Activated gamma-delta T cell (primary cell): Measurements from ENCODE around the gene SMAP1.

Experiments used
- DNase-seq: peaks from one replicate; lab custom pipeline; 2025; lab: John Stamatoyannopoulos, UW

SMAP1 gene

DNA sequence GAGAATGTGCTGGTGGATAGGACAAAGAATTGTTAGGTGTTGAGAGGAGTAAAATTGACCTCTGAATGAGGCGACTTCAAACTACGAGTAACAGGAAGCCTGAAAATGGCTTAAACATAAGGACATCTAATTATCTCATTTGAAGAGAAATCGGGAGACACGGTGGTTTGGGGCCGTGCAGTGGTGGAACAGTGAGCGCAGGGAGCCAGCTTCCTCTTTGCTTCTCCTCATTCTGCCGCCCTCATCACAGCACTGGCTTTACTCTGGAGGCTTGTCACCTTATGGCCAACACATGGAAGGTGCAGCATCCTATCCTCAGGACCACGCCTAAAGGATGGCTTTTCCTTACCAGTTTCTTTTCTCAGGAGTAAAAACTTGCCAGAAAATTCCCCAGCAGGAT, 174.9 kb downstream of the SMAP1 start:
- no peak for DNase-seq

DNA sequence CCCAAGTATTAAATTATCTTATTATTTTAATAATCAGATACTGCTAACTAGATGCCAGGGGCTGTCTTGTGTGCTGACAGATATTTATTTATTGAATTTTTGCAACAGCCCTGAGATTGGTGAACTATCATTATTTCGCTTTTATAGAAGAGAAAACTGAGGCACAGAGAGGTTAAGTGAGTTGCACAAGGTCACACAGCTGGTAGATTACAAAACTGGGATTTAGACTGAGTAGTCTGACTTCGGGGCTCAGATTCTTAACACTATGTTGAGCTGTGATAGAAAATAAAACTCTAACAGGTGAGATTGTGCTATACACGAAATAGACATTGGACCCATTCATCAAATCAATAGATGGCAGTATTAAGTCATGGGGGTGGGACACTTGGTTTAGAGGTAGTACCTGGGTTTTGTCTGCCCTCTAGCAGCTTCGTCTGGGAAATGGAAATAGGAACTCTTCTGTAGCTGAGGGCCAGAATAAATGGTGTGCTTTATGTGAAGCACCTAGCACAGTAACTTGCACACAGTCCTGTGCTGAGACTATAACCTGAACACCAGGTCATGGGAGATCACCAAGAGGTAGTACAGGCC, 175.7 kb downstream of the SMAP1 start:
- DNase-seq, result no peak

DNA sequence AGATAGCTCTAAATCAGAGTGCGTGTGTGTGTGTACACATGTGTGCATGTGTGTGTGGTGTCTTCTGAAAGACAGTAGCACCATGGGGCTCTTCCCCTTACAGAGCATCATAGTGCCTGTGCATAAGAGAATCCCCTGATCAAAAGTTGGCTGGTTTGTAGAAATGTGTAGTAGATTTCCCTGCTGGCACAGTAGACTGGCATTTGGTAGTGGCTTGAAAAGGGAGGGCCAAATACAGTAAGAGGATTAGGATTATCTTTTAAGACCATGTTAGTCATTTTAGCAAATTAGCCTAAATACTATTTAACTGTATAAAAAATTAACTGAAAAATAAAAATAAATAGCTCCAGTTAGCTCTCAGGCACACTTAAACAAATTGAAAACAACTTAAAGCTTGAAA, 176.6 kb downstream of the SMAP1 start:
- no peak for DNase-seq

DNA sequence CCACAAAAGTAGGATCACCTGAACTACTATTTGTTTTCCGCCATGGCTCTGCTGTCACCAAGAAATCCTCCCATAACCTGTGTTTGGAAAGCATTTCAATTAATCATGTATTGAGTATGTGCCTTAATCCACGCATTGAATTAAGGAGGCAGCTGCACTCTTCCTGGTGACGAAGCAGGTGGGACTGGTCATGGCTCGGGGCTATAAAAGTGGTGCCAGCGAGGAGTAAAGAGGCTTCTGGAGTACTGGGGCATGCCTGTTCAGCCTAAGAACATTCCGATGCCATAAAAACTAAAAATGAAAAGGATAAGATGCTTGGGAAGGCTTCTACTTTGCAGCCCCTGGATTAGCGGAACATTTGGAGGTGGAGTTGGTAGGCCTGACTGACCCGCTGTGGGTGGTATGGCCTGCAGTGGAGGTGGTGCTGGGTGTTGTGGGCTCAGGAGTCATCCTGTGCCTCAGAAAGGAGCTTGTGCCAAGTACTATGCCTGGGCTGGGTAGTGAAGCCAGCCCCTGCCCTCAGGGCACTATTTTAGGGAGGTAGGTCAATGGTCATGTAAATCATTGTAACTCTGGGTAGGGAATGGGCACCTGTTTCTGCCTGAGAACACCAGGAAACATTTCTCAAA, 178.6 kb downstream of the SMAP1 start:
- DNase-seq, result no peak

DNA sequence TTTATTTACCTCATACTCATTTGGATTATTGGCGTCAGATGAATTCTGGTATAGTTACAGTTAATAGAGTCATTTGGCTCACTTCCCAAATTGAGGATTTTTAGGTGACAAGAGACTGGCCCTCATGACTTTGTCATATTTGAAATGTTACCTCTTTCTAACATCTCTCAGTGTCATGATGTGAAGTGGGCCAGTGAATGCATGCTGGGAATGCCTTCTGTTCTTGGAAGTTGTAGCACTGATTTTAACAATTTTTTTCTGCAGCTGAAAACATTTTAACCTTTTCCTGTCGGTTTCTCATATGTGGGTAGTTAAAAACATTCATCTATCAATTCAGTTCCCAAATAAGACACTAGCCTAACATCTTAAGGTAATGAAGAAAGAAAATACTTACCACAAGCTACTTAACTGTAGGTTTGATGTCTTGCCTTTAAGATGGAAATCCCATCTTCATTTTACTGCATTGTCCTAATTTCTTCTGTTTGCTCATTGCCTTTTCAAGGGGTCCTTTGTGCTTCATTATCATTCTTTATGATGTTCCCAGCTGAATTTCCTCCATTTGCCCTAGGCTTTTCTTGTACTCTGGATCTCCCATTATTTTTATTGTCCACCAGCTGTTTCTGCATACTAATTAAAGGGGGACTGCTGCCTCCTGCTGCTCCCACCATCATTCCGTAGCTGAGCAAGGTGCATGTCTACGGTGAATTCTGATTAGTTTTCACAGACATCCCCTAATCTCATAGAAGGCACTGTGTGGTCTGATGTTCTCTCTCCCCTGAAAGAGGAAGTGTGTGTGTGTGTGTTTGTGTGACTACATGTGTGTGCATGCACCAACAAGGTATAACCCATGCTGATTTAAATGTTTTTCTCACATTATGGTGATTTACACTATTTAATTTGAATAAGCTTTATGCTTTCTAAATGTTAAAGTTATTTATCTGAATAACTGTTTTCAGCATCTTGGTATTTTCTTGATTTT, 179.7 kb downstream of the SMAP1 start:
- no peak for DNase-seq

DNA sequence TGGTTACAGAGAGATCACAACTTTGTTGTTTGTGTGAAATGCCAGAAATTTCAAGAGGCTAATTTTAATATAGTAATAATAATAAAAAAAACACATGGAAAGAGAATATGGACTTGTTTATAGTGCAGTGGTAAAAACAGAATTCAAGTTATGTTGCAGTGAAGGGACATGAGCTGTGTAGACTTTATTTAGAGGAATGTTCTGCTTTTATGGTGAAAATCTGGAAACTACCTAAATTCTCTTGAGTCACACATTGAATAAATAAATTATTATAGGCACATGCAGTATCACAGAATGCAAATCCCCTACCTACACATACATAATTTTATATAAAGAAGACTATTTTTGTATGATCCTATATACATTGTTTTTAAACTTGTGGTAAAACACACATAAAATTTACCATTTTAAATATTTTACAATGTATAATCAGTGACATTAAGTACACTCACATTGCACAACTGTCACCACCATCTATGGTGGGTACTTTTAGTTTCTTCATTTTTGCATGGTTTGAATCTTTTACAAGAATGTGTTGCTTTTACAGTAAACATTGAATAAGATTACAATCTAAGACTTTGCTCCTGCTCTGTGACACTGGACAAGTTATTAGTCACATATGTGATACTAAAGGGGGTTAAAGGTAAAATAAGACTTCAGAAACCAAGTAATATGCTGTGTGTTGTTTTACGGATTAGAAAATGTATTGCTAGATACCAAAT, 181.8 kb downstream of the SMAP1 start:
- DNase-seq, result no peak

DNA sequence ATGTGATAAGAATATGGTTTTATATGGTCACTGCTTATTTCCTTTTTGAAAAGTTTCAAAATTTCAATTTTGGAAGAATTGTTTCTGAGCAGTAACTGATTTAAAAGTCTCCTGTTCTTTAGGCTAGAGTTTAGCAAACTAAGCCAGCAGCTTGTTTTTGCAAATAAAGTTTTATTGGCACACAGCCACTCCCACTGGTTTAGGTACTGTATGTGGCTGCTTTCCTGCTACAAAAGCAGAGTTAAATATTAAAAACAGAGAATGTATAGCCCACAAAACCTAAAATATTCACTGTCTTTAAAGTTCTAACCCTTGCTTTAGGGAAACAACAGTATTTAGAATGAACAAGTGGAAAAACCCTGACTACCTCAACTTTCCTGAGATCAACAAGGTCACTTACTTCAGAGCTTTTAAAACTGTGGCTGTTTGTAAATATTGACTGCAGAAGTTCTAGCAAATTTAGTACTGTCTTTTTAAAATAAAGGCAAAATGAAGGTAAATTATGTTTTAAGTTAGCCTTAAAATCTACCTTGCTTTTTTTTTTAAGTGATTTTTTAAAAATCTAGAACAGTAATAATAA, 185.1 kb downstream of the SMAP1 start:
- DNase-seq, result no peak

DNA sequence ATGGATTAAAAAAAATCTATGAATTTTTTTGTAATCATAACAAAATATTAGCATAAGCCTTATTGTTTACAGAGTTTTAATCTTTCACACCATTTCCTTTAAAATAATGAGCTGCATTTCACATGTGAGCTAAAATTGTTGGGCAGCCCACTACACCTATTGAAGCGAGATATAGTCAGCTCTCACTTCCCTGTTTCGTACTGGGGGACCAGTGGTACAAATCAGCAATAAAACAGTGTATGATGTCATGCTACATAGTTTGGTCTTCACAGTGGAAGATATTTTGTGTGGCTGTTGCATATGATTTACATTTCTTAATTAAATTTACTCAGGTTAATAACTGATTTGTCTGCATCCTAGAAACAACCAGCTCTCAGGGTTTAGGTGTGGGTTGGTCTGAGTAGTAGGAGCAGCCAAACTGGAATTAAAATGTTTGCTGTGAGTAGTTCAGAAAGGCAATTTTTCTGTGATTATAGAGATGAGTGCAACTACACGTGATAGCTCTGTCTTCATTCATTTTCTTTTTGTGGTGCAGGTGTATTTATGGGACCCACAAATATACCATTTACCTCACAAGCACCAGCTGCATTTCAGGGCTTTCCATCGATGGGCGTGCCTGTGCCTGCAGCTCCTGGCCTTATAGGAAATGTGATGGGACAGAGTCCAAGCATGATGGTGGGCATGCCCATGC, 189.8 kb downstream of the SMAP1 start:
- DNase-seq, result no peak

DNA sequence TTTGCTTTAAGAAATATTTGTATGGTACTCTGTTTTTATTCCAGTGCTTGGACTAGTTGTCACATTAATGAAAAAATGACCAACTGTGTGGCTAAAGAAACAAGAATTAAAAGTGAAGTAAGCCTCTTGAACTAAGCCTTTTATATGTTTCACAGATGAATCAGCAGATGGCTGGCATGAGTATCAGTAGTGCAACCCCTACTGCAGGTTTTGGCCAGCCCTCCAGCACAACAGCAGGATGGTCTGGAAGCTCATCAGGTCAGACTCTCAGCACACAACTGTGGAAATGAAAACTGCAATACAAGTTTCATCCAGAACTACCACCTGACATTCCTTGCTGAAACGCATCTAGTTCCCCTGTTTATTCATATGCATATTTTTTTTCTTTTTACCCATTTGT, 192.4 kb downstream of the SMAP1 start:
- DNase-seq, result no peak

DNA sequence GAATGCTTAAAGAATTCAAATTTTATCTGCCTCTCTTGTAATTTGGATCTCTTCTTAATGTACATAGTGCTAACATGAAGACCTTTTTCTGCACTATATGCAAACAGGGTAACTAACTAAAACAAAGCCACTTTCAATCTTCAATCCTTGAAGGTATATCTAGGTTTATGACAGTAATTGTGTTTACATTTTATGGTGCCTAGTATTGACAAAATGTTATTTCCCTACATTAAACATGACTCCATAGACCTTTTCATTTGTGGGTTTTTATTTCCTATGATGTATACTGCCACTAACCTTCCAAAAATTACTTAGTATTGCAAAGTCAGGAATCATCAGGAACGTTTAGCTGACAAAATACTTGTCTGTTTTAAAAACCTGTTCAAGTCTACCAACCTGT, 193.2 kb downstream of the SMAP1 start:
- no peak for DNase-seq

DNA sequence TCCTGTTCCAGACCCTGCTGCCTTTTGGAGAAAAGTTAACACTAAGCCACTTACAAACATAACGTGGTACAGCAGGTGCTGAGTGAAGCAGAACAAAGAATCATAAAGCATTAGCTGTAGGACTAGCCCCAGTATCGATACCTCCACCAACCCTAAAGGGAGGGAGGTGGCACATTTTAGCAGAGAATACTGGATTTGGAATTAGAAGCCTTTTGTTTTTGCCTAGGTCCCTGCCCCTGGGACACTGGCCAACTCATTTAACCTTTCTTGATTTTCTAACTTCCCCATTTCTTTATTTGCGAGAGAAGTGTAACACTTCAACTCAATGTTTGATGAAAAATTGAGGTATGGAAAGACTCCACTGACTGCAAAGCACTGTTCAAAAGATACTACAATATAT, 195.7 kb downstream of the SMAP1 start:
- DNase-seq, result no peak

DNA sequence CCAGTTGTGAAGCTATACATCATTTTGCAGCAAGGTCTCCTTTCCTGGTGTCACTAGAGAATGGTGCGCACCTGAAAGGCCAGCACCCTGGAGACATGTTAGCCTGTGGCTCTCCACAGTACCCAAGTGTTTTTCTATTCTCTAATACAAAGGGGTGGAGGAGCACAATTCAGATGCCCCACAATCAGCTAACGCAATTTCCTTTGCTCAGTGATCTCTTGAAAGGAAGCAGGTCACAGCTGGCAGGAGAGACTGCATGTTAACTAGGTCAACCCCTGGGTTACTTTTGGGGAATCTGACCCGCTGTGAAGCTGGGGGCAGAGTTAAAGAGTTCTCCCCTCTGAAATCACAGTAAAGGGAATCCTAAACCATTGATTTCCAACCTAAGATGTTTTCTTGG, 196.7 kb downstream of the SMAP1 start:
- DNase-seq, result no peak

DNA sequence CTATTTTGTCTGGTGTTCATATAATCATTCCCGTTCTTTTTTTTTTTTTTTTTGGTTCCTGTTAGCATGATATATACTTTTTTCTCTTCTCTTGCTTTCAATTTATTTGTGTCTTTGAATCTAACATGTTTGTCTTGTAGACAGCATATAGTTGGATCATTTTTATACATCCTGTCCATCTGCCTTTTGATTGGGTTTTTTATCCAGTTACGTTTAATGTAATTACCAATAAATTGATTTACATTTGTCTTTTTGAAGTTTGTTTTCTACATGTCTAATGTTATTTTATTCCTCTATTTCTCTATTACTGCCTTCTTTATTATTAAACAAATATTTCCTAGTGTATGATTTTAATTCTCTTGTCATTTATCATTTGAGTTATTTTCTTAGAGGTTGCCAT, 204.8 kb downstream of the SMAP1 start:
- no peak for DNase-seq

DNA sequence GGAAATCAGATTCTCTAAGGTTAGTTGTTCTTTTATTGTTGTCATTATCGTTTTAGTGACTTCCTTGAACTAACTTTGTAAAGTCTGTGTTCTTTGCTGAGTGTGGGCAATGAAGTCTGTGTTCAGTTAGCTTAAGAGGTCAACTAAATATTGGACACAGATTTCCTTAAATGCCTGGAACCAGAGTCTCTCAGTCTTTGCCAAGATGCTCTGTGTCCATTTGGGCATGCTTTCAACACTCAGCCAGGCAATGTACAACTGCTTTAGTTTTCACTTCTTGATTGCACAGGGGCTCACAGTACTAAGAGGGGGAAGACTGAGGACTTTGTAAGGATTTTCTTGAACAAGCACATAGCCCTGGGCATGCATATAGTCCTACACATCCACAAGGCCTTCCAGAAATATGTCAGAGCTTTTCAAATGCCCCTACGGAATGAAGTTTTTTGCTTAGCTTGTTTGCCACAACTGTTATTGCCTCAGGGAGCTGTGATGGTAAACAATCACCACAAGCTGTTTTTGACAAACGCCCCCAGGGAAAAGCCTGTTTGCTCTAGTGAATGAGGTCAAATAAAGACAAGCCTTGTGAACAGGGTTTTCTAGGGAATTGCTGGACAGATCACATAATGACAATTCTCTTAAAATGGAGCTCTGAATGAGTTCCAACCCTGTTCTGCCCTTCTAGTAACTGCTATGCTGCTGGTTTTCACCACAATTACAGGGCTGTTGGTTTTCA, 206.7 kb downstream of the SMAP1 start:
- DNase-seq, result no peak

DNA sequence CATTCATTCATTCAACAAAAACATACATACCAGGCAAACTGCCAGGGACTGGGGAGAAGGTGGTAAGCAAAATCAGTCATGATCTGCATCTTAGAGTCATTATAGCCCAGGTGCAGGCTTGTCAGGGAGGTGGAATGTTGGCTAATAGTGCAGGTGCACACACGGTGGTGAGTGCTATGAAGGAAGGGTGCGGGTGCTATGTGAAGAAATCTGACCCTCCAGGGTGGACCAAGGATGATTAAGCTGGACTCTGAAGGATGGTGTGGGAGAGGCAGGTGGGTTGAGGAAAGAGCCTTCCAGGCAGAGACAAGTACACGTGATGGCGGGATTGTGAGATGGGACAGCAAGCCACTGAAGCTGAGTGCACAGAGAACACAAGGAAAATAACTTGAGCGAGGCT, 211.8 kb downstream of the SMAP1 start:
- DNase-seq, result no peak

DNA sequence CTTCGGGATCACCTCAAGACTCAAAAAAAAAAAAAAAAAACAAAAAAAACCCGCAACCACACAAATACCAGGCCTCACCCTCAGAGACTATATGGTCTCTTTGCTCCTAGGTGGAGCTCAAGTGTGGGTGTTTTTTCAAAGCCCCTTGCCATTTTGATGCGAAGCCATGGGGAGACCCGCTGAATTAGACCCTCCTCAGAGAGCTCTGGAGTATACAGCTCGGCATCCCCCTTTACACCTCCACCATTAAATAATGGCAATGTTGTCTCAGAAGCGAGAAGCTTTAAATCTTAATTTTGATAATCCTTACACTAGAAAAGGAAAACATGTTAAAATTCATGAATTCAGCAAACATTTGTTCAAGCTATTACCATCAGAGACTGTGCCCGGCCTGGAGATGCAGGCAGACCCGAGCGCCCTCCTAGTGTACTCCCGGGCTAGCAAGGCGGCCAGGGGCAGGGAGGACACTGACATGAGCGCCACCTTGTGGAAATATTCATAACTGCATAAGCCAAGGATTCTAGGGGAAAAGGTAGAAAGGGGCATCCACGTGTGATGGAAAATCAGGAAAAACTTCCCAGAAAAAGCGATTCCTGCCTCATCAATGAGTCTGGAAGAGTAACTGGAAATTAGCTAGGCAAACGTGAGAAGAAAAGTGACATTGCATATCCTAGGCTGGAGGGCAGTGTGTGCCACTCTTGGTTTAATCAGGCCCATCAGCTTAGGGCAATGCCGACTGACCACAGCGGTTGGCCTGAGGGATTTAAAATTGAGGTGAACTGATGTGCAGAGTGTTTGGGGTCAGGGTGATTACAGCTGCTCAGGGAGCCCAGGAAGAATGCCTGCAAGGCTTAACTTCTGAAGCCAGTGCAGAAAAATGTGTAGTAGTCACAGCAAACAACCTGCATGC, 216.6 kb downstream of the SMAP1 start:
- no peak for DNase-seq

DNA sequence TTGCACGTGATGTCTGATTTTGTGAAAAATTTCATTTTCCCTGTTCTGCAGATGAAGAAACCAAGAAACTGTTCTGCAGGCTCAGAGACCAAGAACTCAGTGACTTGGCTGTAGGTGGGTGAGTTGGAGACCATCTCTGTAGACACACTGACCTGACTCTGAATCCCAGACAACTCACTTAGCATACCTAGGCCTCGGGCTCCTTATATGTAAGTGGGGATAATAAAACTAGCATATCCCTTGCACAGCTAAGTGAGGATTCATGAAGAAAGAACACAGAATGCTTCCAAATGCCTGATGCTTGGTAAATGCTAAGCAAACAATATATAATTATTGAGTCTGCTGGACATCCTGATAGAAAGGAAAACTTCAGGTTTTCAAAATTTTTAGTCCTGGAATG, 218.4 kb downstream of the SMAP1 start:
- DNase-seq, result no peak

DNA sequence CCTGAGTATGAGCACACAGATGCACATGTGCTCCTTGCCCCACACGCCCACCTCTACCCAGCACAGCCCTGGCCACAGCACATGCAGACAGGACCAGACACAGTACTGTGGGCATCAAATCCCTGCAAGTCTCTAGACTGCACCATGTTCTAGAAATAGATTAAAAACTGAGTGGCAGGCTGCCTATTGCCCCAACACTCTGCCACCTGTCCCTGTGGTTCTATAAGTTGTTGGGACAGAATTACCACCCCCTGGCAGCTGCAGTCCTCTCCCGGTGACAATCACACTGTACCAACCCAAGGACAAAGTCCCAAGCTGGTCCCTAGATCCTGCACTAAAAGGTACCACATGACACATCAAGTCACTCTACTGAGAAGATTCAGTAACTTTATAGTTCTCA, 219.0 kb downstream of the SMAP1 start:
- no peak for DNase-seq

DNA sequence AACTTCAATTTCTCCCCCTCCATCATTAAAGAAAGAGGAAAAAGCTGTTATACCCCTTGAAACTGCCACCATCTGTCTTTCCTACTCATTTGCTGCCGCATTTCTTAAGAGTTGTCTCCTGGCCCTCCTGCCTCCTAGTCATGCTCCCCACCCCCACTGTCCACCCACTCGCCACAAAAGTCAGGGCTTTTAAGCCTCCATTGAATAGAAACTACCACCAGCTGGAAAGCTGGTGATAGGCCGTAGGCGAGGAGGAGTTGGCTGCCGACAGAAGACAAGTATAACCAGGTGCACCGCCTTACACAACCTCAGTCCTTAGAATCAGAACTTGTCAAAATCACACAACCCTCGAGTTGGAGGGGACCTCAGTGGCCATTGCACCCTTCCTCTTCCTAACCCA, 221.6 kb downstream of the SMAP1 start:
- no peak for DNase-seq

DNA sequence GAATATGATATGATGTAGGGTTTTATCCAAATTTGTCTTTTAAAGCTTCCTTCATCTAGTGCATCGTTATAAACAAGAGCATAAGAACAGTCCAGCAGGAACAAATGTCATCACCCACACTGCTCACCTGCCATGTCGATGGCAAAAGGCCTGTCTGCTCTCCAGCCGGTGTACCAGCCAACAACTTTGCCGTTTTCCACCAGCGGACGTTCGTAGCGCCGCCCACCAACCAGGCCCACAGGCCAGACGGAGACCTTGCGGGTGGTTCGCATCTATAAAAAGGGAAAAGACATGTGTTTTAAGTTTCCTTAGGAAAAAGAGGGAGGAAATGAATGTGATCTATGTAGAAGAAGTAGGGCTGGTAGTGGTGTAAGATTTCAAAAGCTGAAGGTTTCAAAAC, 226.3 kb downstream of the SMAP1 start:
- DNase-seq, result no peak
